Measurements from ENCODE around the gene CD248. TPM values are rescaled to one million over a fixed set of nuclear protein-coding genes. Genes with fewer than 3 reads are reported as not detected.

The CD248 gene
- total and polyA plus RNA-seq, 3 experiments from 2014 or later, result 2.9 to 18.9 (median 3.1) TPM

GRCh38 chr11:66339162-66339675, 22.4 kb upstream of the CD248 start:
- Histone ChIP-seq H3K27me3 (ENCODE audit: insufficient read depth, low read length, poor library complexity, severe bottlenecking) (no peaks in the 10 kb centered on the region), H3K9me3 (ENCODE audit: low read length) (no peaks in the 10 kb centered on the region), H3K4me1 (ENCODE audit: insufficient read depth, low read length) (peaks cover 34% of the 10 kb centered on the region), H3K27ac (ENCODE audit: low read depth, low read length) (no peak overlapping the region), H3K4me3 (ENCODE audit: low read length) (no peak overlapping the region), H3K36me3 (ENCODE audit: insufficient read depth, low read length) (peaks cover 31% of the 10 kb centered on the region)
- ChIA-PET CTCF (interaction anchor here (2.5 to 8.6 kb wide), 2 partner anchors 27 to 50 kb away, joined by 8 to 72 read pairs; no protein-coding TSS in a partner anchor), POLR2A (interaction anchor here (0.8 kb wide), 1 partner anchor 27 kb away, joined by 4 read pairs; no protein-coding TSS in a partner anchor)
- Mint-ChIP-seq H3K9me3 (no peaks in the 10 kb centered on the region), H3K4me3 (peak overlapping the region in 1 of 7 donors; percentile 29), H3K27me3 (peaks cover 0 to 3% of the 10 kb centered on the region in 2 donors), H3K36me3 (peaks cover 4 to 69% (median 12%) of the 10 kb centered on the region in 3 donors), H3K4me1 (peaks cover 33 to 51% (median 37%) of the 10 kb centered on the region in 3 donors), H3K27ac (peak overlapping the region in 1 of 8 donors; percentile 66)
- DNase-seq, result peak in 1 of 5 donors; percentile 27

- H3K4me1 Mint-ChIP-seq, result peaks cover 26 to 44% (median 30%) of the 10 kb centered on the region in 3 donors
- Histone ChIP-seq H3K36me3 (ENCODE audit: insufficient read depth, low read length) (peaks cover 31% of the 10 kb centered on the region), H3K27me3 (ENCODE audit: insufficient read depth, low read length, poor library complexity, severe bottlenecking) (no peaks in the 10 kb centered on the region), H3K9me3 (ENCODE audit: low read length) (no peaks in the 10 kb centered on the region), H3K4me1 (ENCODE audit: insufficient read depth, low read length) (peaks cover 27% of the 10 kb centered on the region), H3K27ac (ENCODE audit: low read depth, low read length) (no peak overlapping the region), H3K4me3 (ENCODE audit: low read length) (no peak overlapping the region)
- no peaks in the 10 kb centered on the region for H3K9me3 Mint-ChIP-seq
- POLR2A ChIA-PET, result interaction anchor here (1.4 kb wide), 1 partner anchor 26 kb away, joined by 5 read pairs; no protein-coding TSS in a partner anchor
- DNase-seq, result peak in 1 of 5 donors; percentile 39
- peaks cover 0 to 2% of the 10 kb centered on the region in 2 donors for H3K27me3 Mint-ChIP-seq
- peaks cover 4 to 69% (median 13%) of the 10 kb centered on the region in 3 donors for H3K36me3 Mint-ChIP-seq
- H3K27ac Mint-ChIP-seq, result peak overlapping the region in 1 of 8 donors; percentile 66
- CTCF ChIA-PET, result interaction anchor here (2.5 to 8.6 kb wide), 2 partner anchors 26 to 50 kb away, joined by 8 to 72 read pairs; no protein-coding TSS in a partner anchor
- H3K4me3 Mint-ChIP-seq, result peak overlapping the region in 1 of 7 donors; percentile 29
Observed at GRCh38 chr11:66338276-66339161, 21.7 kb upstream of the CD248 start.

GRCh38 chr11:66337103-66337899, 20.5 kb upstream of the CD248 start:
- H3K4me3 Mint-ChIP-seq, result peak overlapping the region in 6 of 7 donors; percentile 65 to 87 (median 78)
- DNase-seq, result peak in 1 of 5 donors; percentile 42
- no peak overlapping the region for H3K27ac ChIP-seq (ENCODE audit: low read depth, low read length)

GRCh38 chr11:66336234-66337102, 19.6 kb upstream of the CD248 start, which contains the start of gene RIN1:
Gene RIN1 (minus strand): TSS chr11:66336434. CDS start chr11:66336402, 32 bp downstream.
- ChIA-PET POLR2A (interaction anchor here (0.6 to 2.3 kb wide), 3 partner anchors 19 to 59 kb away, joined by 3 to 12 read pairs (median 4); no protein-coding TSS in a partner anchor), CTCF (interaction anchor here (1.3 to 4.6 kb wide), 3 partner anchors 9 to 53 kb away, joined by 4 to 45 read pairs (median 17); no protein-coding TSS in a partner anchor)
- Histone ChIP-seq H3K36me3 (ENCODE audit: insufficient read depth, low read length) (peaks cover 26% of the 10 kb centered on the region), H3K27me3 (ENCODE audit: insufficient read depth, low read length, poor library complexity, severe bottlenecking) (no peaks in the 10 kb centered on the region), H3K4me3 (ENCODE audit: low read length) (peak within 1 kb of the TSS; percentile 39), H3K4me1 (ENCODE audit: insufficient read depth, low read length) (peaks cover 18% of the 10 kb centered on the region), H3K27ac (ENCODE audit: low read depth, low read length) (peak within 1 kb of the TSS; percentile 6), H3K9me3 (ENCODE audit: low read length) (no peaks in the 10 kb centered on the region)
- Mint-ChIP-seq H3K27ac (peak within 1 kb of the TSS; percentile 70 to 96 (median 82)), H3K27me3 (peaks cover 0 to 1% of the 10 kb centered on the region in 2 donors), H3K9me3 (no peaks in the 10 kb centered on the region), H3K4me1 (peaks cover 12 to 30% (median 18%) of the 10 kb centered on the region in 3 donors), H3K36me3 (peaks cover 0 to 57% (median 7%) of the 10 kb centered on the region in 3 donors), H3K4me3 (peak within 1 kb of the TSS; percentile 65 to 87 (median 78))
- peak; percentile 24 to 75 (median 57) for DNase-seq

More at GRCh38 chr11:66337103-66337899, 20.5 kb upstream of the CD248 start:
- Histone ChIP-seq H3K4me3 (ENCODE audit: low read length) (no peak overlapping the region), H3K36me3 (ENCODE audit: insufficient read depth, low read length) (peaks cover 31% of the 10 kb centered on the region), H3K9me3 (ENCODE audit: low read length) (no peaks in the 10 kb centered on the region), H3K27me3 (ENCODE audit: insufficient read depth, low read length, poor library complexity, severe bottlenecking) (no peaks in the 10 kb centered on the region), H3K4me1 (ENCODE audit: insufficient read depth, low read length) (peaks cover 18% of the 10 kb centered on the region)
- Mint-ChIP-seq H3K4me1 (peaks cover 17 to 33% (median 21%) of the 10 kb centered on the region in 3 donors), H3K9me3 (no peaks in the 10 kb centered on the region), H3K27ac (peak overlapping the region; percentile 70 to 96 (median 80)), H3K27me3 (peaks cover 0 to 1% of the 10 kb centered on the region in 2 donors), H3K36me3 (peaks cover 0 to 65% (median 11%) of the 10 kb centered on the region in 3 donors)
- ChIA-PET POLR2A (interaction anchor here (1.4 to 1.7 kb wide), 2 partner anchors 20 to 25 kb away, joined by 4 to 5 read pairs; no protein-coding TSS in a partner anchor), CTCF (interaction anchor here (1.3 to 8.6 kb wide), 4 partner anchors 8 to 52 kb away, joined by 4 to 72 read pairs (median 26); no protein-coding TSS in a partner anchor)

- Histone ChIP-seq H3K36me3 (ENCODE audit: insufficient read depth, low read length) (peaks cover 18% of the 10 kb centered on the region), H3K9me3 (ENCODE audit: low read length) (no peaks in the 10 kb centered on the region), H3K27me3 (ENCODE audit: insufficient read depth, low read length, poor library complexity, severe bottlenecking) (no peaks in the 10 kb centered on the region), H3K27ac (ENCODE audit: low read depth, low read length) (peak overlapping the region; percentile 6), H3K4me3 (ENCODE audit: low read length) (peak overlapping the region; percentile 39), H3K4me1 (ENCODE audit: insufficient read depth, low read length) (peaks cover 18% of the 10 kb centered on the region)
- peak overlapping the region in 4 of 8 donors; percentile 11 to 86 (median 70) for H3K27ac Mint-ChIP-seq
- H3K27me3 Mint-ChIP-seq, result peaks cover 0 to 1% of the 10 kb centered on the region in 2 donors
- H3K36me3 Mint-ChIP-seq, result peaks cover 0 to 49% (median 5%) of the 10 kb centered on the region in 3 donors
- H3K4me1 Mint-ChIP-seq, result peaks cover 11 to 27% (median 16%) of the 10 kb centered on the region in 3 donors
- peak in 1 of 5 donors; percentile 42 for DNase-seq
- H3K9me3 Mint-ChIP-seq, result no peaks in the 10 kb centered on the region
- CTCF ChIA-PET, result interaction anchor here (0.9 to 4.6 kb wide), 4 partner anchors 10 to 103 kb away, joined by 3 to 45 read pairs (median 10); partner anchors contain the start of gene MRPL11
- POLR2A ChIA-PET, result interaction anchor here (0.6 to 2.3 kb wide), 3 partner anchors 18 to 60 kb away, joined by 3 to 12 read pairs (median 4); no protein-coding TSS in a partner anchor
- H3K4me3 Mint-ChIP-seq, result peak overlapping the region; percentile 65 to 85 (median 78)
Observed at GRCh38 chr11:66335531-66336233, 18.8 kb upstream of the CD248 start.
